ENCODE measurements around the gene ASZ1. TPM values are rescaled to one million over a fixed set of nuclear protein-coding genes. Genes with fewer than 3 reads are reported as not detected.
"Not testable (repeated sequence)": the region's sequence is repeated elsewhere in the genome, so short reads cannot be mapped to it uniquely, and the experiment has no call there.

ASZ1 gene, protein sequence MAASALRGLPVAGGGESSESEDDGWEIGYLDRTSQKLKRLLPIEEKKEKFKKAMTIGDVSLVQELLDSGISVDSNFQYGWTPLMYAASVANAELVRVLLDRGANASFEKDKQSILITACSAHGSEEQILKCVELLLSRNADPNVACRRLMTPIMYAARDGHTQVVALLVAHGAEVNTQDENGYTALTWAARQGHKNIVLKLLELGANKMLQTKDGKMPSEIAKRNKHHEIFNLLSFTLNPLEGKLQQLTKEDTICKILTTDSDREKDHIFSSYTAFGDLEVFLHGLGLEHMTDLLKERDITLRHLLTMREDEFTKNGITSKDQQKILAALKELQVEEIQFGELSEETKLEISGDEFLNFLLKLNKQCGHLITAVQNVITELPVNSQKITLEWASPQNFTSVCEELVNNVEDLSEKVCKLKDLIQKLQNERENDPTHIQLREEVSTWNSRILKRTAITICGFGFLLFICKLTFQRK
- not detected for polyA plus RNA-seq (2013, experiment 1 of 2)
- polyA plus RNA-seq (2013, experiment 2 of 2): not detected

- H3K9ac ChIP-seq (ENCODE audit: low read depth, low read length): no peak within 1 kb of the TSS
- H3K4me1 ChIP-seq (ENCODE audit: insufficient read depth, low read length): no peaks in the 10 kb centered on the region
- H3K27ac ChIP-seq (ENCODE audit: low read depth, low read length): no peak within 1 kb of the TSS
- 97% methylated on average over 41 of the region's 41 CpGs for WGBS
- no peaks in the 10 kb centered on the region for H3K36me3 ChIP-seq (ENCODE audit: insufficient read depth, low read length)
- no peaks in the 10 kb centered on the region for H3K27me3 ChIP-seq (ENCODE audit: insufficient read depth, low read length)
- H3K9me3 ChIP-seq (ENCODE audit: insufficient read depth, low read depth, low read length): no peaks in the 10 kb centered on the region
- H3K4me3 ChIP-seq (ENCODE audit: low read length): no peak within 1 kb of the TSS
Observed at GRCh38 chr7:117427258-117427701, at the start of gene ASZ1. Gene ASZ1 (minus strand): TSS chr7:117427493. CDS start chr7:117427460, 33 bp downstream.

- H3K27me3 ChIP-seq (ENCODE audit: insufficient read depth, low read length): peaks cover 46% of the 10 kb centered on the region
- H3K27ac ChIP-seq (ENCODE audit: low read depth, low read length): no peak overlapping the region
- no peaks in the 10 kb centered on the region for H3K9me3 ChIP-seq (ENCODE audit: insufficient read depth, low read depth, low read length)
- WGBS: 95% methylated on average over 2 of the region's 4 CpGs
- H3K36me3 ChIP-seq (ENCODE audit: insufficient read depth, low read length): no peaks in the 10 kb centered on the region
- H3K4me3 ChIP-seq (ENCODE audit: low read length): no peak overlapping the region
- peaks cover 9% of the 10 kb centered on the region; the same call in 1 of the 2 replicates for H3K4me1 ChIP-seq (ENCODE audit: insufficient read depth, low read length)
- no peak overlapping the region for H3K9ac ChIP-seq (ENCODE audit: low read depth, low read length)
Observed at GRCh38 chr7:117476557-117477215, 49.4 kb upstream of the ASZ1 start.

DNA sequence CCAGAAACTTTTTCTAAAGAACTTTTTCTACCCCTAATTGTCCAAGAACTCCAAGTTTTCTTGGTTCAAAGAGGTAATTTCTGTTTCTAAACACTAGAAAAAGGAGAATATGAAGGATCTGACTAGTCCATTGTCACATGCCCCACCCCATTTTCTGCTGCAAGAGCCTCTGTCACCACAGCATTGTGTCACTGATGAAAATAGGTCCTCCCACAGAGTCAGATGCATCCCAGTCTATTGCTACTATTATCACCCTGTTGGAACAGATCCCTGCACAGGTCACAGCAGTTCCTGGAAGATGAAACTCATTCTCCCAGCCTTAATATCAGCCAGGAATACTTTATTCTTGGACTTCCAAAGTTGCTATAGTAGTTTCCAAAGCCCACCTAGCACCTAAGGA lies 45.0 kb upstream of the ASZ1 start:
- H3K27ac ChIP-seq (ENCODE audit: low read depth, low read length): no peak overlapping the region
- H3K27me3 ChIP-seq (ENCODE audit: insufficient read depth, low read length): peaks cover 6% of the 10 kb centered on the region; the same call in 1 of the 2 replicates
- H3K4me3 ChIP-seq (ENCODE audit: low read length): no peak overlapping the region
- H3K9ac ChIP-seq (ENCODE audit: low read depth, low read length): no peak overlapping the region
- no peaks in the 10 kb centered on the region for H3K36me3 ChIP-seq (ENCODE audit: insufficient read depth, low read length)
- H3K9me3 ChIP-seq (ENCODE audit: insufficient read depth, low read depth, low read length): no peaks in the 10 kb centered on the region
- no peaks in the 10 kb centered on the region for H3K4me1 ChIP-seq (ENCODE audit: insufficient read depth, low read length)

- no peaks in the 10 kb centered on the region for H3K9me3 ChIP-seq (ENCODE audit: insufficient read depth, low read depth, low read length)
- 86% methylated on average over 5 of the region's 5 CpGs for WGBS
- no peaks in the 10 kb centered on the region for H3K27me3 ChIP-seq (ENCODE audit: insufficient read depth, low read length)
- H3K27ac ChIP-seq (ENCODE audit: low read depth, low read length): no peak overlapping the region
- no peak overlapping the region for H3K9ac ChIP-seq (ENCODE audit: low read depth, low read length)
- no peaks in the 10 kb centered on the region for H3K36me3 ChIP-seq (ENCODE audit: insufficient read depth, low read length)
- no peak overlapping the region for H3K4me3 ChIP-seq (ENCODE audit: low read length)
- no peaks in the 10 kb centered on the region for H3K4me1 ChIP-seq (ENCODE audit: insufficient read depth, low read length)
Observed at GRCh38 chr7:117470777-117471176, 43.5 kb upstream of the ASZ1 start.

- H3K27ac ChIP-seq (ENCODE audit: low read depth, low read length): no peak overlapping the region
- H3K9ac ChIP-seq (ENCODE audit: low read depth, low read length): no peak overlapping the region
- no peak overlapping the region for H3K4me3 ChIP-seq (ENCODE audit: low read length)
- no CpG with 5 or more reads among the region's 2 CpGs for WGBS
- no peaks in the 10 kb centered on the region for H3K9me3 ChIP-seq (ENCODE audit: insufficient read depth, low read depth, low read length)
- no peaks in the 10 kb centered on the region for H3K4me1 ChIP-seq (ENCODE audit: insufficient read depth, low read length)
- H3K36me3 ChIP-seq (ENCODE audit: insufficient read depth, low read length): no peaks in the 10 kb centered on the region
- no peaks in the 10 kb centered on the region for H3K27me3 ChIP-seq (ENCODE audit: insufficient read depth, low read length)
Observed at GRCh38 chr7:117468174-117468573, 40.9 kb upstream of the ASZ1 start.

DNA sequence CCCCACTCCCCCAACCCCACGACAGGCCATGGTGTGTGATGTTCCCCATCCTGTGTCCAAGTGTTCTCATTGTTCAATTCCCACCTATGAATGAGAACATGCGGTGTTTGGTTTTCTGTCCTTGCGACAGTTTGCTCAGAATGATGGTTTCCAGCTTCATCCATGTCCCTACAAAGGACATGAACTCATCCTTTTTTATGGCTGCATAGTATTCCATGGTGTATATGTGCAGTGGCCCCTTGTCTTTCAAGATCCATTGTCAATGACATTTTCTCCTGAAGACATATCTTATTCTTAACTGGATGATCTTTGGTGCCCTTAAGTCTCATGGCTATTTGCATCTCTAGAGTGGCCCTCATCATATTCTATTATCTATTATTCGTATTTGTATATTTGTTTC lies 33.5 kb upstream of the ASZ1 start:
- H3K36me3 ChIP-seq (ENCODE audit: insufficient read depth, low read length); H3K27me3 ChIP-seq (ENCODE audit: insufficient read depth, low read length); H3K9me3 ChIP-seq (ENCODE audit: insufficient read depth, low read depth, low read length); H3K27ac ChIP-seq (ENCODE audit: low read depth, low read length); H3K4me3 ChIP-seq (ENCODE audit: low read length); H3K4me1 ChIP-seq (ENCODE audit: insufficient read depth, low read length); H3K9ac ChIP-seq (ENCODE audit: low read depth, low read length): not testable (repeated sequence)
- 100% methylated on average over 2 of the region's 4 CpGs for WGBS

GRCh38 chr7:117459735-117460134 lies 32.4 kb upstream of the ASZ1 start:
- no peak overlapping the region for H3K27ac ChIP-seq (ENCODE audit: low read depth, low read length)
- no peak overlapping the region for H3K9ac ChIP-seq (ENCODE audit: low read depth, low read length)
- H3K9me3 ChIP-seq (ENCODE audit: insufficient read depth, low read depth, low read length): no peaks in the 10 kb centered on the region
- no peaks in the 10 kb centered on the region for H3K27me3 ChIP-seq (ENCODE audit: insufficient read depth, low read length)
- H3K4me1 ChIP-seq (ENCODE audit: insufficient read depth, low read length): no peaks in the 10 kb centered on the region
- no peak overlapping the region for H3K4me3 ChIP-seq (ENCODE audit: low read length)
- H3K36me3 ChIP-seq (ENCODE audit: insufficient read depth, low read length): no peaks in the 10 kb centered on the region

DNA sequence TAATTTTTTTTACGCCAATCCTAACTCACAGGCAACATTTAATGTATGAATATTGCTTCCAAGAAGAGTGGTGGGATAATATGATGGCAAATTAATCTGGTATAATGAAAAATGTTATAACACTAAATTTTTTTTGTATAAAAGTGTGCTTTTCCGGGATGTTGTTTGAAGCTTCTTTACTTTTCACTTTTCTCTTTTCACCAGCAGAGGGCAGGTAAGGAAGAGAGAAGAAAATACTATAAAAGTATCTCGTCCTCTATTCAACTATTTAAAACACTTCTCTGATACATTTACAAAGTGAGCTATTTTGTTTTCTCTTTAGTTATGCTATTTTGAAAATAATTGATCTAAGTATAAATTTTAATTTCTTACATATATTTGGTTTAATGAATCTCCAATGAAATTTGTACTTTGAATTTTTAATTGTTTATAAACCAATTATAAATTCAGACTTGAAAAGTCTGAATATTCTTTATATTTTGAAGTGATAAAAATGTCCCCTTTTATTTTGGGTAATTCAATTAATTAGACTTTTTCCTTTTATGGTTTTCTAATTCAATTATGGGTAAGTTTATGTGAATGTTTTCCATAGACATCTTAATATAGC lies 31.8 kb upstream of the ASZ1 start:
- H3K27ac ChIP-seq (ENCODE audit: low read depth, low read length): no peak overlapping the region
- H3K27me3 ChIP-seq (ENCODE audit: insufficient read depth, low read length): no peaks in the 10 kb centered on the region
- no peaks in the 10 kb centered on the region for H3K4me1 ChIP-seq (ENCODE audit: insufficient read depth, low read length)
- WGBS: no CpG with 5 or more reads among the region's 3 CpGs
- no peaks in the 10 kb centered on the region for H3K9me3 ChIP-seq (ENCODE audit: insufficient read depth, low read depth, low read length)
- H3K4me3 ChIP-seq (ENCODE audit: low read length): no peak overlapping the region
- H3K36me3 ChIP-seq (ENCODE audit: insufficient read depth, low read length): no peaks in the 10 kb centered on the region
- H3K9ac ChIP-seq (ENCODE audit: low read depth, low read length): no peak overlapping the region

DNA sequence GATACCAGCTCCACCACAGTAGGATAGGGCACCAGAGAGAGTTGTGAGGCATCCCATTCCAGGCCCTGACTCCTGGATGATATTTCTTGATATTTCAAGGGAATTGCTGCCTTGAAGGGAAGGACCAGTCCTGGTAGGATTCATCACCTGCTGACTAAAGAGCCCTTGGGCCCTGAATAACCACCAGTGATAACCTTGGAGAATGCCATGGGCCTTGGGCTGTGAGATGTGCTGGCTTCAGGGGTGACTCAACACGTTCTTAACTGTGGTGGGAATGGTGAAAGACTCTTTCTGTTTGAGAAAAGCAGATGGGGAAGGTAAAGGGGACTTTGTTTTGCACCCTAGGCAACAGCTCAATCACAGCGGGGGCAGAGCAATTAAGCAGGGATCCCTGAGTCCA lies 21.4 kb upstream of the ASZ1 start:
- H3K4me1 ChIP-seq (ENCODE audit: insufficient read depth, low read length): no peaks in the 10 kb centered on the region
- H3K9me3 ChIP-seq (ENCODE audit: insufficient read depth, low read depth, low read length): no peaks in the 10 kb centered on the region
- H3K9ac ChIP-seq (ENCODE audit: low read depth, low read length): no peak overlapping the region
- no peaks in the 10 kb centered on the region for H3K27me3 ChIP-seq (ENCODE audit: insufficient read depth, low read length)
- H3K27ac ChIP-seq (ENCODE audit: low read depth, low read length): no peak overlapping the region
- 81% methylated on average over 2 of the region's 2 CpGs for WGBS
- no peak overlapping the region for H3K4me3 ChIP-seq (ENCODE audit: low read length)
- no peaks in the 10 kb centered on the region for H3K36me3 ChIP-seq (ENCODE audit: insufficient read depth, low read length)

GRCh38 chr7:117446220-117446815 lies 19.0 kb upstream of the ASZ1 start:
- H3K27ac ChIP-seq (ENCODE audit: low read depth, low read length): no peak overlapping the region
- H3K9me3 ChIP-seq (ENCODE audit: insufficient read depth, low read depth, low read length): no peaks in the 10 kb centered on the region
- H3K9ac ChIP-seq (ENCODE audit: low read depth, low read length): no peak overlapping the region
- H3K36me3 ChIP-seq (ENCODE audit: insufficient read depth, low read length): no peaks in the 10 kb centered on the region
- WGBS: 89% methylated on average over 3 of the region's 4 CpGs
- no peaks in the 10 kb centered on the region for H3K27me3 ChIP-seq (ENCODE audit: insufficient read depth, low read length)
- no peak overlapping the region for H3K4me3 ChIP-seq (ENCODE audit: low read length)
- H3K4me1 ChIP-seq (ENCODE audit: insufficient read depth, low read length): no peaks in the 10 kb centered on the region

GRCh38 chr7:117445206-117445605 lies 17.9 kb upstream of the ASZ1 start:
- no peaks in the 10 kb centered on the region for H3K27me3 ChIP-seq (ENCODE audit: insufficient read depth, low read length)
- H3K4me3 ChIP-seq (ENCODE audit: low read length): no peak overlapping the region
- H3K9ac ChIP-seq (ENCODE audit: low read depth, low read length): no peak overlapping the region
- no peak overlapping the region for H3K27ac ChIP-seq (ENCODE audit: low read depth, low read length)
- 0 out of 2 replicates have a peak, but pooled peaks cover 3% of the 10 kb centered on the region for H3K9me3 ChIP-seq (ENCODE audit: insufficient read depth, low read depth, low read length)
- no peaks in the 10 kb centered on the region for H3K36me3 ChIP-seq (ENCODE audit: insufficient read depth, low read length)
- 96% methylated on average over 1 of the region's 1 CpG for WGBS
- H3K4me1 ChIP-seq (ENCODE audit: insufficient read depth, low read length): no peaks in the 10 kb centered on the region

All from HUES64 (cell line).